Transverse colon (tissue), 4 donors: ENCODE measurements around the gene MIF. TPM values are rescaled to one million over a fixed set of nuclear protein-coding genes. Genes with fewer than 3 reads are reported as not detected.
A peak's percentile ranks its signal among the peaks of the same experiment; 100 is the strongest.
"Not testable (repeated sequence)": the region's sequence is repeated elsewhere in the genome, so short reads cannot be mapped to it uniquely, and the experiment has no call there.

Experiments used
- DNase-seq: peaks from one replicate; pipeline ENCODE4 v3.0.0-alpha.2; 2019
- H3K27ac ChIP-seq, 4 donors: fragments of 200-600 bp; sonication (generic); 2 replicates each; pipeline ENCODE4 v1.5.1; 2016 to 2018; ENCODE audit warnings: inconsistent platforms in 4 of 4
- H3K27me3 ChIP-seq: fragments of 200-600 bp; sonication (generic); 2 replicates; pipeline ENCODE4 v1.5.1; 2017; ENCODE audit warnings: inconsistent platforms
- H3K36me3 ChIP-seq, 4 donors: fragments of 200-600 bp; sonication (generic); 2 replicates each; pipeline ENCODE4 v1.5.1; 2017 to 2019; ENCODE audit warnings: inconsistent platforms in 4 of 4
- H3K4me1 ChIP-seq, 4 donors: fragments of 200-600 bp; sonication (generic); 2 replicates each; pipeline ENCODE4 v1.5.1; 2017 to 2020; ENCODE audit warnings: inconsistent platforms in 4 of 4
- H3K4me3 ChIP-seq, 4 donors: fragments of 200-600 bp; sonication (generic); 1 replicate in 1 of 4; 2 replicates in 3 of 4; pipeline versions ENCODE4 v1.5.1 to v1.6.1; 2017 to 2019; ENCODE audit warnings: inconsistent platforms in 4 of 4
- H3K9me3 ChIP-seq, 2 donors: fragments of 200-600 bp; sonication (generic); 2 replicates each; pipeline ENCODE4 v1.5.1; 2017 to 2019; ENCODE audit warnings: inconsistent platforms in 2 of 2
- EP300 ChIP-seq: sonication (generic); formaldehyde crosslinking; IDR thresholded peaks from one replicate; pipeline ENCODE4 v1.6.1; 2017; ENCODE audit warnings: antibody characterized with exemption, low read depth
- POLR2A ChIP-seq: fragments of 450-650 bp; IDR thresholded peaks from one replicate; pipeline ENCODE4 v1.6.1; 2016; ENCODE audit warnings: antibody characterized with exemption, mild to moderate bottlenecking, moderate library complexity
- POLR2AphosphoS5 ChIP-seq, 3 donors: sonication (generic); formaldehyde crosslinking; IDR thresholded peaks; one replicate each; pipeline ENCODE4 v1.6.1; 2016; ENCODE audit warnings: antibody characterized with exemption in 3 of 3
- WGBS, 2 donors: methylation state at CpG; one replicate each; pipeline ENCODE4 v1.1.5; 2018; ENCODE audit warnings: low coverage in 1 of 2; 5-methylcytosine and 5-hydroxymethylcytosine counted together
- in situ Hi-C, 4 donors: fragments of 200-750 bp; cut with MboI; loops; one replicate each; pipeline versions ENCODE4 v1.15.0 to v1.15.1; 2017; ENCODE audit warnings: low sequenced_read_pairs in 3 of 4, low pct_ligation_motif_present in 1 of 4, low pct_unique_long_range_greater_than_20kb in 1 of 4
- intact Hi-C: fragments of 100-400 bp; cut with DNase I; formaldehyde crosslinking; loops from one replicate; pipeline ENCODE4 v1.15.1; 2023; ENCODE audit warnings: low total_unique reads
- total RNA-seq, 4 donors: library from RNA; depleted of rRNA; stranded (reverse); fragments of >200 nt; gene quantifications; one replicate each; pipeline ENCODE4 v1.1.0, GENCODE V29; 2016
- TF ChIP-seq, protein P1 (sequence below), 5 experiments: fragments of 200-600 bp in 3 of 5; fragments of 450-650 bp in 2 of 5; sonication (generic) in 3 of 5; IDR thresholded peaks; 1 replicate in 2 of 5; 2 replicates in 3 of 5; pipeline ENCODE4 v1.5.1; 2016 to 2017; ENCODE audit warnings: antibody characterized with exemption in 5 of 5, inconsistent platforms in 3 of 5, mild to moderate bottlenecking in 2 of 5, moderate library complexity in 1 of 5

Gene MIF
- total RNA-seq, 4 donors from 2014 or later, result 123 to 210 (median 139) TPM

DNA sequence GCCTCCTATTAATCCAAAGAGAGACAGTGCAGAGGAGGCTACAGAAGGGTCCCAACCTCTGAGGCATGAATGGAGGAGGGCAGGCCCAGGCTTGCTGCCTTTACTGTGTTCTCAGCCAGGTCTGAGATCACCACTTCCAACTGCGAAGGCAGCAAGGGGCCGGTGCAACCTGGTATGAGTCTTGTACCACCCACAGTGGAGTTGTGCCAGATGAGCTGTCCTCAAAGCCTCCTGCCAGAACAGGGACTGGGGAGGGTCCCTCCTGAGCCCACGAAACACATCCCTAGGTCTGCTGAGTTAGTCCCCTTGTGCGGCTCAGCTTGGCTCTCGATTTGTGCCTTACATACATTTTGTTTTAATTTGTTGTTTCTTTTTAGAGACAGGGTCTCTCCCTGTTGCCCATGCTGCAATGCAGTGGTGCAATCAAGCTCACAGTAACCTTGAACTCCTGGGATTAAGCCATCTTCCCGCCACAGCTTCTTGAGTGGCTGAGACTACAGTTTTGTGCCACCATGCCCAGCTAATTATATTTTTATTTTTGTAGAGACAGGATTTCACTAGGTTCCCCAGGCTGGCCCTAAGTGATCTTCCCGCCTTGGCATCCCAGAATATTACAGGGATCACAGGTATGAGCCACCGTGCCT lies 9.3 kb downstream of the MIF start:
- no peaks in the 10 kb centered on the region for H3K36me3 ChIP-seq
- no peaks in the 10 kb centered on the region for H3K27me3 ChIP-seq
- no peak for DNase-seq
- no peak overlapping the region for H3K4me3 ChIP-seq
- H3K27ac ChIP-seq, result no peak overlapping the region
- no peaks in the 10 kb centered on the region for H3K9me3 ChIP-seq
- intact Hi-C loops, result no loop called here
- peaks cover 0 to 4% (median 1%) of the 10 kb centered on the region in 4 donors for H3K4me1 ChIP-seq
- in situ Hi-C loops, result no loop called here
- no peak for TF ChIP-seq EP300
- no peak for TF ChIP-seq POLR2A
- no peak for TF ChIP-seq POLR2AphosphoS5 (IDR thresholded peaks at IDR 0.05)
- TF ChIP-seq, protein P1, sequence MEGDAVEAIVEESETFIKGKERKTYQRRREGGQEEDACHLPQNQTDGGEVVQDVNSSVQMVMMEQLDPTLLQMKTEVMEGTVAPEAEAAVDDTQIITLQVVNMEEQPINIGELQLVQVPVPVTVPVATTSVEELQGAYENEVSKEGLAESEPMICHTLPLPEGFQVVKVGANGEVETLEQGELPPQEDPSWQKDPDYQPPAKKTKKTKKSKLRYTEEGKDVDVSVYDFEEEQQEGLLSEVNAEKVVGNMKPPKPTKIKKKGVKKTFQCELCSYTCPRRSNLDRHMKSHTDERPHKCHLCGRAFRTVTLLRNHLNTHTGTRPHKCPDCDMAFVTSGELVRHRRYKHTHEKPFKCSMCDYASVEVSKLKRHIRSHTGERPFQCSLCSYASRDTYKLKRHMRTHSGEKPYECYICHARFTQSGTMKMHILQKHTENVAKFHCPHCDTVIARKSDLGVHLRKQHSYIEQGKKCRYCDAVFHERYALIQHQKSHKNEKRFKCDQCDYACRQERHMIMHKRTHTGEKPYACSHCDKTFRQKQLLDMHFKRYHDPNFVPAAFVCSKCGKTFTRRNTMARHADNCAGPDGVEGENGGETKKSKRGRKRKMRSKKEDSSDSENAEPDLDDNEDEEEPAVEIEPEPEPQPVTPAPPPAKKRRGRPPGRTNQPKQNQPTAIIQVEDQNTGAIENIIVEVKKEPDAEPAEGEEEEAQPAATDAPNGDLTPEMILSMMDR (IDR thresholded peaks at IDR 0.05), result no peak
- WGBS, 2 donors, result 93 to 94% methylated on average over 3 to 8 of the region's 8 CpGs

DNA sequence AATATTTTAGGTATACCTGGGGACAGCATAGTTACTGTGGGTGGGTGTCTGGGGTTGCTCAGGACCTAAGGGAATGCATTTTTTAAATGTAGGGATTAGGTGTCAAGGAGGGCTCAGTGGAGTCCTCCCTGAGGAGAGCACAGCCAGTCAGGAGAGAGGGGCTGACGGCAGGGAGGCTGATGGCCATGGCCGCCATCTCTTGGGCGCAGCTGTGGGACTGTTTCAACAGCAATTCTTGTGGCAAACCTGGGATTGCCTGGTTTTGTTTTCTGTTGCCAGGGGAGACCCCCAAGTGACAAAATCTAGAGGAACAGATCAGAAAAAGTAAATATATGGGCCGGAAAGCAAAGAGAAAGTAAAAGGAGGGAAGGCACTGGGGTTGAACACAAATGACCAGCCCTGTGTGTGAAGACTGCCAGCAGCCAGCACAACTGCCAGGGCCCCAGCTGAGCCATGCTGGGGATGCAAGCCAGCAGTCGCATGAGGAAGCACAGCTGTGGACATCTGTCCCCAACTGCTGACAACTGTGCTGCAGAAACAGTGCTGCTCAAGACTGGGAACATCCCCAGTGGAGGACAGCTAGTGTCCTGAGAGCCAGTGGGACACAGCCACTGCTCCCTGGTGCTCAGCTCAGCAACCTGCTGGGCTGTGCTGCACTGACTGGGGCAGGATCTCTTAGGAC lies 10.5 kb downstream of the MIF start:
- Histone ChIP-seq H3K27me3 (no peaks in the 10 kb centered on the region), H3K27ac (no peak overlapping the region), H3K9me3 (no peaks in the 10 kb centered on the region), H3K4me1 (peaks cover 0 to 16% (median 8%) of the 10 kb centered on the region in 4 donors), H3K36me3 (no peaks in the 10 kb centered on the region), H3K4me3 (no peak overlapping the region)
- peak in 1 of 3 donors; percentile 21 for TF ChIP-seq POLR2AphosphoS5 (IDR thresholded peaks at IDR 0.05)
- TF ChIP-seq EP300, result no peak
- no peak for DNase-seq
- intact Hi-C loops (no loop called here), in situ Hi-C loops (no loop called here)
- whole genome bisulfite sequencing, 2 donors, result 84% methylated on average over 5 of the region's 5 CpGs; no CpG with 5 or more reads in 1 of the 2 donors

DNA sequence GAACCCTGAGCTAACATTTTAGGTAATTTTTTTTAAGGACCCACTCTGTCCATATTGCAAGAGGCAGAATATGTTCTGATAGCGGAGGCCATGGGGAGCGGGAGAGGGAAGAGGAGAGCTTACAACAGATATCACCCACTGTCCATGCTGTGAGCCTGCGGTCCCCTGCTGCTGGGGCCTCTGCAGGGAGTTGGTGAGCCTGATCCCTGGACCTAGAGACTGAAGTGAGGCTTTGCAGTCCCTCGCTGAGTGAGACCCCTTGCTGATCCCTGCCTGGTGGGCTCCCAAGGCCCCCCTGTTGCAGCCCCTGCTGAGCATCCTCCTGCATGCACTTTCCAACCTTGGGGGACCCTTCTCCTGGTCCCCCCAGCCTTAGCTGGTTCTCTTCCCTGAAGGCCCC lies 12.5 kb downstream of the MIF start:
- no peak overlapping the region for H3K27ac ChIP-seq
- H3K4me1 ChIP-seq, result peaks cover 0 to 18% (median 9%) of the 10 kb centered on the region in 4 donors
- WGBS, 2 donors, result 97% methylated on average over 4 of the region's 4 CpGs; no CpG with 5 or more reads in 1 of the 2 donors
- no peak for DNase-seq
- no peaks in the 10 kb centered on the region for H3K36me3 ChIP-seq
- intact Hi-C loops, result no loop called here
- H3K4me3 ChIP-seq, result no peak overlapping the region
- no peaks in the 10 kb centered on the region for H3K9me3 ChIP-seq
- no peaks in the 10 kb centered on the region for H3K27me3 ChIP-seq
- TF ChIP-seq POLR2A, result no peak
- TF ChIP-seq, protein P1 (IDR thresholded peaks at IDR 0.05), result no peak
- no peak for TF ChIP-seq POLR2AphosphoS5 (IDR thresholded peaks at IDR 0.05)
- TF ChIP-seq EP300, result no peak
- in situ Hi-C loops, result no loop called here

DNA sequence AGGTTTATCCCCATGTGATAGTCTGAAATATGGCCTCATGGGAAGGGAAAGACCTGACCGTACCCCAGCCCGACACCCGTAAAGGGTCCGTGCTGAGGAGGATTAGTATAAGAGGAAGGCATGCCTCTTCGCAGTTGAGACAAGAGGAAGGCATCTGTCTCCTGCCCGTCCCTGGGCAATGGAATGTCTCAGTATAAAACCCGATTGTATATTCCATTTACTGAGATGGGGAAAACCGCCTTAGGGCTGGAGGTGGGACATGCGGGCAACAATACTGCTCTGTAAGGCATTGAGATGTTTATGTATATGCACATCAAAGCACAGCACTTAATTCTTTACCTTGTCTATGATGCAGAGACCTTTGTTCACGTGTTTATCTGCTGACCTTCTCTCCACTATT lies 13.2 kb downstream of the MIF start:
- H3K4me3 ChIP-seq, H3K36me3 ChIP-seq, H3K9me3 ChIP-seq, DNase-seq, H3K27ac ChIP-seq, H3K27me3 ChIP-seq, intact Hi-C loops, in situ Hi-C loops: not testable (repeated sequence)
- 67% methylated on average over 10 of the region's 10 CpGs; no CpG with 5 or more reads in 1 of the 2 donors for WGBS, 2 donors
- H3K4me1 ChIP-seq, result peaks cover 0 to 18% (median 9%) of the 10 kb centered on the region in 4 donors

DNA sequence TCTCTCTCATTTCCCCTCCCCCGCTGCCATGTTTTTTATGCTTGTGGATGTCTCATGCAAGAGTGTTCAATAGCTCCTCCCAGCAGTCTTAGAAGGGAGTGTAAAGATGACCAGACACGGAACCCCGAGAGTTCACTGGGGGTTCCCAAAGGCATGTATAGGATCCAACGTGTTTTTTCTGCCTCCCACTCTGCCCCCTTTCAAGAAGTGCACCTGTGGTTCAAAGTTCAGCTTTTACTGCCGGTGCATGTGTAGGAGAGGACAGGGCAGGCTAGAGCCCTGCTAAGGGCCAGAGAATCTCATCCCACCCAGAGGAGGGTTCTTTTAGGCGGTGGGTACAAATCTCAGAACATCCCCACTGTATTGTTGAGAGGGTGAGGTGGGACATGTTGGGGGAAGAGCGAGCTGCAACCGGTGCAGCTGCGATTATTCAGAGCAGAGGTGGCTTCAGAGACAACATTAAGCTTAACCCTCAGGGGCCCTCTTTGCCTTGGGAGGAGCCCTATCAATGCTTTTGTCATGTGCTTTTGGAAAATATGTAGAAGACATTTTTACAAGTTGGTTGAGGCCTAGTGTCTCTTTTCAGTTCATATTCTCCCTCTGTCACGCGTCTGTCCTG lies 14.5 kb downstream of the MIF start:
- TF ChIP-seq POLR2AphosphoS5 (IDR thresholded peaks at IDR 0.05) (no peak), POLR2A (no peak)
- Histone ChIP-seq H3K4me1 (peaks cover 0 to 27% (median 15%) of the 10 kb centered on the region in 4 donors), H3K4me3 (no peak overlapping the region), H3K27me3 (no peaks in the 10 kb centered on the region), H3K36me3 (no peaks in the 10 kb centered on the region), H3K9me3 (no peaks in the 10 kb centered on the region), H3K27ac (peak overlapping the region in 1 of 4 donors; percentile 4)
- DNase-seq, result no peak
- 47 to 68% methylated on average over 6 to 11 of the region's 11 CpGs for WGBS, 2 donors
- intact Hi-C loops, result no loop called here
- in situ Hi-C loops, result no loop called here
